HG02840 (cell line): ENCODE data around the gene TRABD2A.

Experiments used
- ATAC-seq: cut with Tn5 transposase; IDR thresholded peaks from one replicate; pipeline ENCODE4 v1.9.1; 2021; ENCODE audit warnings: mild to moderate bottlenecking, moderate library complexity, moderate number of reproducible peaks; ENCODE audit not compliant: unreplicated experiment, low FRiP score

Gene TRABD2A

GRCh38 chr2:84830095-84830494, 50.8 kb downstream of the TRABD2A start:
- ATAC-seq: no peak

GRCh38 chr2:84829693-84830092, 51.2 kb downstream of the TRABD2A start:
- no peak for ATAC-seq

- no peak for ATAC-seq
These were observed 52.8 kb downstream of the TRABD2A start for GRCh38 chr2:84827978-84828575.

GRCh38 chr2:84823788-84824187, 57.1 kb downstream of the TRABD2A start:
- no peak for ATAC-seq

- ATAC-seq: no peak
These were observed 57.7 kb downstream of the TRABD2A start for GRCh38 chr2:84823229-84823628.

- no peak for ATAC-seq
These were observed 59.1 kb downstream of the TRABD2A start for GRCh38 chr2:84821806-84822205.

GRCh38 chr2:84817239-84817655, 63.6 kb downstream of the TRABD2A start:
- ATAC-seq: peak; percentile 88

- peak; percentile 74 for ATAC-seq
These were observed 64.4 kb downstream of the TRABD2A start for GRCh38 chr2:84816426-84817026.

GRCh38 chr2:84815146-84815545, 65.7 kb downstream of the TRABD2A start:
- no peak for ATAC-seq

GRCh38 chr2:84811839-84812431, 68.9 kb downstream of the TRABD2A start:
- no peak for ATAC-seq

GRCh38 chr2:84808279-84808678, 72.6 kb downstream of the TRABD2A start:
- no peak for ATAC-seq

GRCh38 chr2:84807063-84807485, 73.8 kb downstream of the TRABD2A start:
- no peak for ATAC-seq

GRCh38 chr2:84805250-84805958, 75.5 kb downstream of the TRABD2A start:
- ATAC-seq: no peak

- ATAC-seq: no peak
These were observed 79.1 kb downstream of the TRABD2A start for GRCh38 chr2:84801811-84802210.

- ATAC-seq: no peak
These were observed 80.6 kb downstream of the TRABD2A start for GRCh38 chr2:84800194-84800805.

- no peak for ATAC-seq
These were observed 81.1 kb downstream of the TRABD2A start for GRCh38 chr2:84799772-84800171.

- no peak for ATAC-seq
These were observed 83.6 kb downstream of the TRABD2A start for GRCh38 chr2:84797271-84797670.

GRCh38 chr2:84796798-84797197, 84.1 kb downstream of the TRABD2A start:
- ATAC-seq: no peak

- ATAC-seq: no peak
These were observed 87.2 kb downstream of the TRABD2A start for GRCh38 chr2:84793641-84794040.

GRCh38 chr2:84792856-84793522, 87.9 kb downstream of the TRABD2A start:
- no peak for ATAC-seq
